Gastroesophageal sphincter (tissue), 4 donors: ENCODE results near the gene FSHB. TPM values are rescaled to one million over a fixed set of nuclear protein-coding genes. Genes with fewer than 3 reads are reported as not detected.

Experiments used
- ATAC-seq: fragments of 150-250 bp; one replicate; pipeline ENCODE4 v1.9.1; 2016; ENCODE audit warnings: mild to moderate bottlenecking, moderate library complexity
- H3K27ac ChIP-seq, 4 donors: fragments of 200-600 bp; sonication (generic) in 3 of 4; 1 replicate in 3 of 4; 2 replicates in 1 of 4; pipeline ENCODE4 v1.5.1; 2016 to 2019
- H3K27me3 ChIP-seq: fragments of 200-600 bp; sonication (generic); one replicate; pipeline ENCODE4 v1.5.1; 2019
- H3K36me3 ChIP-seq, 2 donors: fragments of 200-600 bp; sonication (generic); one replicate each; pipeline ENCODE4 v1.5.1; 2019; ENCODE audit warnings: control low read depth in 1 of 2
- H3K4me1 ChIP-seq, 3 donors: fragments of 200-600 bp; sonication (generic); 1 replicate in 2 of 3; 2 replicates in 1 of 3; pipeline ENCODE4 v1.5.1; 2016 to 2019; ENCODE audit warnings: control low read depth in 2 of 3
- H3K4me3 ChIP-seq, 2 donors: fragments of 200-600 bp; sonication (generic); one replicate each; pipeline ENCODE4 v1.5.1; 2019; ENCODE audit warnings: mild to moderate bottlenecking in 1 of 2, moderate library complexity in 1 of 2
- H3K9me3 ChIP-seq, 3 donors: fragments of 200-600 bp; sonication (generic); one replicate each; pipeline ENCODE4 v1.5.1; 2017 to 2019; ENCODE audit warnings: control low read depth in 2 of 3
- CTCF ChIP-seq, 4 experiments: fragments of 200-600 bp in 2 of 4; fragments of 450-650 bp in 2 of 4; sonication (generic) in 1 of 4; IDR thresholded peaks; one replicate each; pipeline ENCODE4 v1.5.1; 2017 to 2019; ENCODE audit warnings: antibody characterized with exemption in 4 of 4, mild to moderate bottlenecking in 2 of 4, moderate library complexity in 2 of 4
- EP300 ChIP-seq: sonication (generic); formaldehyde crosslinking; IDR thresholded peaks from one replicate; pipeline ENCODE4 v1.6.1; 2017; ENCODE audit warnings: antibody characterized with exemption, mild to moderate bottlenecking
- POLR2A ChIP-seq, 2 donors: fragments of 450-650 bp; IDR thresholded peaks; one replicate each; pipeline ENCODE4 v1.6.1; 2017; ENCODE audit warnings: antibody characterized with exemption in 2 of 2, mild to moderate bottlenecking in 2 of 2, moderate library complexity in 1 of 2
- POLR2AphosphoS5 ChIP-seq: sonication (generic); formaldehyde crosslinking; IDR thresholded peaks from one replicate; pipeline ENCODE4 v1.6.1; 2017; ENCODE audit warnings: antibody characterized with exemption
- WGBS, 2 donors: methylation state at CpG; one replicate each; pipeline ENCODE4 v1.1.5; 2018; ENCODE audit warnings: low coverage in 1 of 2; 5-methylcytosine and 5-hydroxymethylcytosine counted together
- total RNA-seq, 4 donors: library from RNA; depleted of rRNA; stranded (reverse); fragments of >200 nt; gene quantifications; one replicate each; pipeline ENCODE4 v1.1.0, GENCODE V29; 2016

Gene FSHB
- total RNA-seq, 4 donors from 2014 or later, result not detected

DNA sequence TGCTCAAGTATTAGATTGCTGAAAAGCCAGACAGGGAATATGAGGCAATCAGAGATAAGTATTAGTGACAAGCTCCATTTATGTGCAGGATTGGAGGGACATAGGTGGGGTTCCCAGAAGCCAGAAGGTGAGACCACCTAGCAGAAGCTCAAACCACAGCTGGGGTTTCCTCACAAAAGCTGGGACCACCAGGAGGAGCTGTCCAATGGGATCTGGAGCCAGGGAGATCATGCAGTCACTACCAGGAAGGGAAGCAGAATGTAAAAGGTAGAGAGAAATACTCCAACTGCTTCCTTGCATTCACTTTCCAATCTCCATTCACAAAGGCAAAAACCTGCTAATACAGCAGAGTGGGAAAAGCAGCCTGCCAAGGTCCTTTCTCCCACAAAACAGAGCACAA is 5.2 kb upstream of the FSHB start:
- Histone ChIP-seq H3K4me1 (no peaks in the 10 kb centered on the region), H3K4me3 (no peak overlapping the region), H3K27me3 (no peaks in the 10 kb centered on the region), H3K36me3 (no peaks in the 10 kb centered on the region), H3K9me3 (peaks cover 0 to 10% (median 0%) of the 10 kb centered on the region in 3 donors), H3K27ac (no peak overlapping the region)
- ATAC-seq, result no peak
- TF ChIP-seq EP300 (no peak), POLR2A (IDR thresholded peaks at IDR 0.05) (no peak), CTCF (IDR thresholded peaks at IDR 0.05) (no peak), POLR2AphosphoS5 (no peak)

DNA sequence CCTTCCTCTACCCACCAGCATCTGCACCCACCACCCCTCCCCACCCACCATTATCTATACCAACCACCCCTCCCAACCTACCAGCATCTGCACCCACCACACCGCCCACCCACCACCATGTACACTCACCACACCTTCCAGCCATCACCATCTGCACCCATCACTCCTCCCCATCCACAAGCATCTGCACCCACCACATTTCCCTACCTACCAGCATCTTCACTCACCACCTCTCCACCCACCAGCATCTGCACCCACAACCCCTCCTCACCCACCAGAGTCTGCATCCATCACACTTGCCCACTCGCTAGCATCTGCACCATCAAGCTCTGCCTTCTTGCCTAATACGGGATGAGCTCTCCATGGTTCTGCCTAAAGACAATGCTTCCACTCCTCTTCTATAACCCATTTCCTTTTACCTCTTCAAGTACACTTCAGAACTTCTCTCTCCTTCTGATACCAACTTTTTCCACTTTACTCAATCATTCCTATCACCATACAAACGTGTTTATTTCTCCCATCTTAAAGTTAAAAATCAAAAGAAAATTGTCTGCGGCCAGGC is 2.4 kb upstream of the FSHB start:
- Histone ChIP-seq H3K4me3 (no peak overlapping the region), H3K27ac (no peak overlapping the region), H3K27me3 (no peaks in the 10 kb centered on the region), H3K9me3 (peaks cover 0 to 10% (median 0%) of the 10 kb centered on the region in 3 donors), H3K36me3 (no peaks in the 10 kb centered on the region), H3K4me1 (no peaks in the 10 kb centered on the region)
- no peak for ATAC-seq
- WGBS, 2 donors, result 67 to 84% methylated on average over 3 to 4 of the region's 5 CpGs
- no peak for TF ChIP-seq POLR2A (IDR thresholded peaks at IDR 0.05)
- TF ChIP-seq CTCF (IDR thresholded peaks at IDR 0.05), result no peak
- TF ChIP-seq POLR2AphosphoS5, result no peak
- no peak for TF ChIP-seq EP300

DNA sequence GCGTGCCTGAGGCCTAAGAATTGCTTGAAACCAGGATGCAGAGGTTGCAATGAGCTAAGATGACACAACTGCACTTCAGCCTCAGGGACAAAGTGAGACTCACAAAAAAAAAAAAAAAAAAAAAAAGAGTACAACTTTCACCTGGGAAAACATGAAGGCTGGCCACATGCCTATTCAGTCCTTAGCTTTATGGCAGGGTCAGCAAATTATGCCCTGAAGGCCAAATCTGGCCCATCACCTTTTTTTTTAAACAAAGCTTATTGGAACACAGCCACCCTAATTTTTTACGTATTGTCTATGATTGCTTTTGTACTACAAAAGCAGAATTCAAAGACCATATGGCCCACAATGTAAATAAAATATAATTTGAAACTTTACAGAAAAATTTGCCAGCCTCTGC is 8.2 kb downstream of the FSHB start:
- 71 to 83% methylated on average over 2 of the region's 2 CpGs for WGBS, 2 donors
- ATAC-seq, result no peak
- Histone ChIP-seq H3K9me3 (no peaks in the 10 kb centered on the region), H3K27me3 (no peaks in the 10 kb centered on the region), H3K4me3 (no peak overlapping the region), H3K4me1 (no peaks in the 10 kb centered on the region), H3K36me3 (no peaks in the 10 kb centered on the region), H3K27ac (no peak overlapping the region)
- no peak for TF ChIP-seq POLR2AphosphoS5
- TF ChIP-seq POLR2A (IDR thresholded peaks at IDR 0.05), result no peak
- TF ChIP-seq EP300, result no peak
- TF ChIP-seq CTCF (IDR thresholded peaks at IDR 0.05), result no peak

DNA sequence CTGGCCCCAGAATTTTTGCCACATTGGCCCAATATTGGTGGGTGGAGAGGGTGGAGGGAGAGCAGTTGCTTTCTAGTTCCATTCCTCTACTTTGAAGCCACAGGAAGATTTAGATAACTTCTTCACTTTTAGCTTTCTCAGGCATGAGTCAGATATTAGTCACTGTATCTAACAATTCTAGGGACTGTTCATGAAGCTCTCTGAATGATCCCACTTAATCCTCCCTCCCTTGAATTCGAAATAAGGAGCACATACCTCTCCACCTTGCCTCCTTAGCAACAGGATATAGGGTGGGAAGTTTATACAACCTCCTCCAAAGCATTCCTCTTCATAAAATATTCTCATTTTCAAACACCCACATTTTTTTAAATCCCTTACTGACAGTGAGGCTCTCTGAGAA is 13.5 kb downstream of the FSHB start:
- no peaks in the 10 kb centered on the region for H3K36me3 ChIP-seq
- H3K4me3 ChIP-seq, result no peak overlapping the region
- no peak for TF ChIP-seq POLR2AphosphoS5
- no peak for TF ChIP-seq POLR2A (IDR thresholded peaks at IDR 0.05)
- TF ChIP-seq CTCF (IDR thresholded peaks at IDR 0.05), result no peak
- no peak for TF ChIP-seq EP300
- no peak for ATAC-seq
- no peak overlapping the region for H3K27ac ChIP-seq
- WGBS, 2 donors, result 13 to 16% methylated on average over 1 of the region's 1 CpG
- H3K9me3 ChIP-seq, result no peaks in the 10 kb centered on the region
- peaks cover 0 to 9% (median 0%) of the 10 kb centered on the region in 3 donors for H3K4me1 ChIP-seq
- H3K27me3 ChIP-seq, result no peaks in the 10 kb centered on the region

DNA sequence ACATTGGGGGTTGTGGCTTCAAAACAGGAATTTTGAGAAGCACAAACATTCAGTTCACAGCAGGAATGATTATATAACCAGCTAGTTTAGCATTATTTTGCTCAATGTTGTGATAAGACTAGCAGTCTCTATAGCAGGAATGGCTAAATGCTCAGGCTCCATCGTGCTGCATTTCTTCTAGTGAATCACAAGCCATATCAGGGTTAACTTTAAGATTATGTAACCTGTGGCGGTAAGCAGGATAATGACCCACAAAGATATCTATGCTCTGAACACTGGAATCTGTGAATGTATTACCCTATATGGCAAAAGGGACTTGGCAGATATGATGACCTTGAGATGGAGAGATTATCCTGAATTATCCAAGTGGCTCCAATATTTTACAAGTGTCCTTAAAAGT is 14.8 kb downstream of the FSHB start:
- TF ChIP-seq CTCF (IDR thresholded peaks at IDR 0.05), result no peak
- TF ChIP-seq POLR2A (IDR thresholded peaks at IDR 0.05), result no peak
- TF ChIP-seq POLR2AphosphoS5, result no peak
- TF ChIP-seq EP300, result no peak
- no peaks in the 10 kb centered on the region for H3K36me3 ChIP-seq
- no peak overlapping the region for H3K27ac ChIP-seq
- no peaks in the 10 kb centered on the region for H3K27me3 ChIP-seq
- no peak overlapping the region for H3K4me3 ChIP-seq
- 47 to 88% methylated on average over 2 of the region's 2 CpGs for WGBS, 2 donors
- H3K9me3 ChIP-seq, result no peaks in the 10 kb centered on the region
- H3K4me1 ChIP-seq, result peaks cover 0 to 9% (median 0%) of the 10 kb centered on the region in 3 donors
- no peak for ATAC-seq
